Gastrocnemius medialis (tissue), 4 donors: Measurements from ENCODE around the gene FGFR4. TPM values are rescaled to one million over a fixed set of nuclear protein-coding genes. Genes with fewer than 3 reads are reported as not detected.
A peak's percentile ranks its signal among the peaks of the same experiment; 100 is the strongest.

ENCODE experiments used
- ATAC-seq, 2 donors: fragments of 150-250 bp; one replicate each; pipeline ENCODE4 v1.9.1; 2016
- DNase-seq, 2 donors: peaks; one replicate each; pipeline ENCODE4 v3.0.0-alpha.2; 2019
- H3K27ac ChIP-seq, 4 donors: fragments of 200-600 bp; sonication (generic); 1 replicate in 1 of 4; 2 replicates in 3 of 4; pipeline ENCODE4 v1.5.1; 2016 to 2018; ENCODE audit warnings: mild to moderate bottlenecking in 2 of 4, moderate library complexity in 1 of 4
- H3K27me3 ChIP-seq, 3 donors: fragments of 200-600 bp; sonication (generic) in 2 of 3; 1 replicate in 1 of 3; 2 replicates in 2 of 3; pipeline versions ENCODE4 v1.5.1 to v1.6.0; 2016 to 2019; ENCODE audit warnings: mild to moderate bottlenecking in 1 of 3, moderate library complexity in 1 of 3
- H3K36me3 ChIP-seq, 2 donors: fragments of 200-600 bp; sonication (generic) in 1 of 2; one replicate each; pipeline ENCODE4 v1.5.1; 2017 to 2018
- H3K4me1 ChIP-seq, 2 donors: fragments of 200-600 bp; sonication (generic) in 1 of 2; one replicate each; pipeline ENCODE4 v1.5.1; 2016 to 2017; ENCODE audit warnings: mild to moderate bottlenecking in 2 of 2
- H3K4me3 ChIP-seq, 4 donors: fragments of 200-600 bp; sonication (generic) in 3 of 4; 1 replicate in 1 of 4; 2 replicates in 3 of 4; pipeline ENCODE4 v1.5.1; 2016 to 2019; ENCODE audit warnings: mild to moderate bottlenecking in 2 of 4
- H3K9me3 ChIP-seq, 3 donors: fragments of 200-600 bp; sonication (generic) in 2 of 3; 1 replicate in 1 of 3; 2 replicates in 2 of 3; pipeline ENCODE4 v1.5.1; 2016 to 2019
- CTCF ChIP-seq, 5 experiments: fragments of 450-650 bp in 3 of 5; fragments of 200-600 bp in 2 of 5; sonication (generic) in 2 of 5; IDR thresholded peaks in 4 of 5; conservative IDR thresholded peaks in 1 of 5; 1 replicate in 4 of 5; 2 replicates in 1 of 5; pipeline ENCODE4 v1.5.1; 2016 to 2019; ENCODE audit warnings: antibody characterized with exemption in 5 of 5, mild to moderate bottlenecking in 3 of 5, moderate library complexity in 3 of 5
- POLR2A ChIP-seq, 2 donors: fragments of 450-650 bp; IDR thresholded peaks; one replicate each; pipeline ENCODE4 v1.6.1; 2017; ENCODE audit warnings: antibody characterized with exemption in 2 of 2, mild to moderate bottlenecking in 2 of 2, moderate library complexity in 2 of 2
- in situ Hi-C, 4 donors: fragments of 200-750 bp; cut with MboI; loops; one replicate each; pipeline versions ENCODE4 v1.15.0 to v1.8.0; 2017; ENCODE audit warnings: low sequenced_read_pairs in 4 of 4
- intact Hi-C: fragments of 100-400 bp; cut with DNase I; formaldehyde crosslinking; loops from one replicate; pipeline ENCODE4 v1.15.1; 2023; ENCODE audit warnings: low total_unique reads
- total RNA-seq, 4 donors: library from RNA; depleted of rRNA; stranded (reverse); fragments of >200 nt; gene quantifications; one replicate each; pipeline versions ENCODE4 v1.1.0 to v1.2.3, GENCODE V29; 2016

Gene FGFR4
- total RNA-seq, 4 donors from 2014 or later: 0.56 to 5.0 (median 2.5) TPM

GRCh38 chr5:177133853-177134696 lies 47.4 kb downstream of the FGFR4 start:
- Histone ChIP-seq H3K27ac (peak overlapping the region; percentile 89 to 92 (median 90)), H3K9me3 (no peaks in the 10 kb centered on the region), H3K4me3 (peak overlapping the region; percentile 76 to 93 (median 86)), H3K36me3 (peaks cover 0 to 26% of the 10 kb centered on the region in 2 donors), H3K27me3 (no peaks in the 10 kb centered on the region), H3K4me1 (peaks cover 35 to 38% of the 10 kb centered on the region in 2 donors)
- DNase-seq (peak; percentile 10 to 19), ATAC-seq (peak; percentile 29 to 35)
- in situ Hi-C loops (no loop called here), intact Hi-C loops (loop anchor here (1.0 to 10.0 kb wide), 3 partner anchors 17 to 168 kb away; partner anchors contain the start of genes PRELID1, RAB24 and UIMC1)
- no peak for TF ChIP-seq CTCF (IDR thresholded peaks at IDR 0.05 in 4 of 5, conservative IDR thresholded peaks at IDR 0.05 in 1 of 5)
- no peak for TF ChIP-seq POLR2A (IDR thresholded peaks at IDR 0.05)

DNA sequence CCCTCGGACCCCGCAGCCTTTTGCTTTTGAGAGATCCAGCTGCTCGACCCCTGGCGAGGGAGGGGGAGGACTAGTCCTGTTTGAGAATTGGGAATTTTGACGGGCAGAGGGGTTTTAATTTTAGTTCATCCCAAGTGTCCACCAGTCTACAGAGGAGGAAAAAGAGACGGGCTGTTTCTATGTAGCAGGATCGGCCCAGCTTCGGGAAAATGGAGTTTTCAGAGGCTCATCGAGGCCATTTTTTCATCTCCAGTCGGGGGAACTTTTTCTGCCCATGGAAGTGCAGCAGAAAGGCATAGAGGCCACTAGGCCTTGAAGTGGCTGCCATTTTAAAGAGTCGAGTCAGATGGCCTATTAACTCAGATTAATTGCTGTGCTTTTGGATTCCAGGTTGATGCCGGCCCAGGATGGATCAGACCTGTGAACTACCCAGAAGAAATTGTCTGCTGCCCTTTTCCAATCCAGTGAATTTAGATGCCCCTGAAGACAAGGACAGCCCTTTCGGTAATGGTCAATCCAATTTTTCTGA lies 48.0 kb downstream of the FGFR4 start:
- DNase-seq (no peak), ATAC-seq (no peak)
- intact Hi-C loops: loop anchor here (5.0 to 10.0 kb wide), 2 partner anchors 130 to 168 kb away; partner anchors contain the start of genes PRELID1, RAB24 and UIMC1
- TF ChIP-seq POLR2A (IDR thresholded peaks at IDR 0.05) (no peak), CTCF (IDR thresholded peaks at IDR 0.05 in 4 of 5, conservative IDR thresholded peaks at IDR 0.05 in 1 of 5) (no peak)
- no peaks in the 10 kb centered on the region for H3K27me3 ChIP-seq
- in situ Hi-C loops: no loop called here
- H3K4me3 ChIP-seq: peak overlapping the region; percentile 76 to 93 (median 86)
- H3K27ac ChIP-seq: peak overlapping the region; percentile 89 to 92 (median 90)
- peaks cover 41 to 44% of the 10 kb centered on the region in 2 donors for H3K4me1 ChIP-seq
- peaks cover 0 to 26% of the 10 kb centered on the region in 2 donors for H3K36me3 ChIP-seq
- no peaks in the 10 kb centered on the region for H3K9me3 ChIP-seq

- H3K36me3 ChIP-seq: peaks cover 0 to 23% of the 10 kb centered on the region in 2 donors
- ATAC-seq (no peak), DNase-seq (no peak)
- H3K27me3 ChIP-seq: no peaks in the 10 kb centered on the region
- in situ Hi-C loops (no loop called here), intact Hi-C loops (no loop called here)
- no peak for TF ChIP-seq POLR2A (IDR thresholded peaks at IDR 0.05)
- no peak overlapping the region for H3K4me3 ChIP-seq
- H3K9me3 ChIP-seq: no peaks in the 10 kb centered on the region
- H3K27ac ChIP-seq: no peak overlapping the region
- H3K4me1 ChIP-seq: peaks cover 58 to 63% of the 10 kb centered on the region in 2 donors
Observed at GRCh38 chr5:177140312-177140711, 53.6 kb downstream of the FGFR4 start.

GRCh38 chr5:177141496-177141895 lies 54.8 kb downstream of the FGFR4 start:
- DNase-seq (no peak), ATAC-seq (no peak)
- Histone ChIP-seq H3K9me3 (no peaks in the 10 kb centered on the region), H3K27me3 (no peaks in the 10 kb centered on the region), H3K4me1 (peaks cover 46 to 51% of the 10 kb centered on the region in 2 donors), H3K36me3 (peaks cover 0 to 15% of the 10 kb centered on the region in 2 donors), H3K4me3 (no peak overlapping the region), H3K27ac (no peak overlapping the region)
- intact Hi-C loops (no loop called here), in situ Hi-C loops (no loop called here)
- no peak for TF ChIP-seq POLR2A (IDR thresholded peaks at IDR 0.05)
- TF ChIP-seq CTCF (IDR thresholded peaks at IDR 0.05 in 4 of 5, conservative IDR thresholded peaks at IDR 0.05 in 1 of 5): no peak

GRCh38 chr5:177142098-177142611 lies 55.4 kb downstream of the FGFR4 start:
- in situ Hi-C loops: no loop called here
- DNase-seq (no peak), ATAC-seq (no peak)
- peaks cover 0 to 9% of the 10 kb centered on the region in 2 donors for H3K36me3 ChIP-seq
- H3K4me3 ChIP-seq: no peak overlapping the region
- no peaks in the 10 kb centered on the region for H3K9me3 ChIP-seq
- peak overlapping the region in 1 of 4 donors; percentile 17 for H3K27ac ChIP-seq
- no peaks in the 10 kb centered on the region for H3K27me3 ChIP-seq
- H3K4me1 ChIP-seq: peaks cover 39 to 45% of the 10 kb centered on the region in 2 donors
- intact Hi-C loops: no loop called here
- TF ChIP-seq CTCF (IDR thresholded peaks at IDR 0.05 in 4 of 5, conservative IDR thresholded peaks at IDR 0.05 in 1 of 5) (no peak), POLR2A (IDR thresholded peaks at IDR 0.05) (no peak)
